ENCODE measurements around the gene PTPRK. TPM values are rescaled to one million over a fixed set of nuclear protein-coding genes. Genes with fewer than 3 reads are reported as not detected.

PTPRK gene
- total and polyA plus RNA-seq, 4 donors: 12.1 to 61.2 (median 29.1) TPM

GRCh38 chr6:128370072-128370471 is 150.3 kb downstream of the PTPRK start:
- no peak for DNase-seq (ENCODE audit: low spot score)
- WGBS: 68% methylated on average over 2 of the region's 2 CpGs
- H3K27ac ChIP-seq (ENCODE audit: low read depth in 1 of 2, low read length in 2 of 2): no peak overlapping the region
- TF ChIP-seq JUND (IDR thresholded peaks at IDR 0.05): peak; percentile 92 to 93
- TF ChIP-seq ATF3 (IDR thresholded peaks at IDR 0.05): peak; percentile 59
- peak; percentile 13 for TF ChIP-seq CTCF (IDR thresholded peaks at IDR 0.05; ENCODE audit: low read depth, low read length, missing input control)
- TF ChIP-seq MAX (IDR thresholded peaks at IDR 0.05): no peak
- no peak for TF ChIP-seq HNF4G (IDR thresholded peaks at IDR 0.05)
- no peak overlapping the region for H3K4me3 ChIP-seq (ENCODE audit: low read depth in 1 of 3, low read length in 3 of 3)
- H3K9ac ChIP-seq (ENCODE audit: low read depth in 1 of 2, low read length in 2 of 2): no peak overlapping the region
- H3K36me3 ChIP-seq (ENCODE audit: control insufficient read depth in 4 of 4, insufficient read depth in 3 of 4, low read depth in 1 of 4, low read length in 3 of 4): peaks cover 0 to 1% (median 0%) of the 10 kb centered on the region in 4 donors
- H3K9me3 ChIP-seq (ENCODE audit: control insufficient read depth in 4 of 4, low read length in 3 of 4): no peaks in the 10 kb centered on the region
- H3K4me1 ChIP-seq (ENCODE audit: control insufficient read depth in 4 of 4, insufficient read depth in 4 of 4, low read length in 3 of 4): peaks cover 1 to 40% (median 9%) of the 10 kb centered on the region in 4 donors
- H3K27me3 ChIP-seq (ENCODE audit: control insufficient read depth in 4 of 4, insufficient read depth in 4 of 4, low read length in 3 of 4): no peaks in the 10 kb centered on the region

- Histone ChIP-seq H3K9ac (ENCODE audit: low read depth in 1 of 2, low read length in 2 of 2) (no peak overlapping the region), H3K36me3 (ENCODE audit: control insufficient read depth in 4 of 4, insufficient read depth in 3 of 4, low read depth in 1 of 4, low read length in 3 of 4) (no peaks in the 10 kb centered on the region), H3K27me3 (ENCODE audit: control insufficient read depth in 4 of 4, insufficient read depth in 4 of 4, low read length in 3 of 4) (no peaks in the 10 kb centered on the region), H3K9me3 (ENCODE audit: control insufficient read depth in 4 of 4, low read length in 3 of 4) (no peaks in the 10 kb centered on the region), H3K4me3 (ENCODE audit: low read depth in 1 of 3, low read length in 3 of 3) (no peak overlapping the region), H3K4me1 (ENCODE audit: control insufficient read depth in 4 of 4, insufficient read depth in 4 of 4, low read length in 3 of 4) (peaks cover 0 to 43% (median 11%) of the 10 kb centered on the region in 4 donors), H3K27ac (ENCODE audit: low read depth in 1 of 2, low read length in 2 of 2) (no peak overlapping the region)
- 62% methylated on average over 3 of the region's 3 CpGs for WGBS
- TF ChIP-seq HNF4A (conservative IDR thresholded peaks at IDR 0.05) (peak in 1 of 2 donors; percentile 9), GABPA (IDR thresholded peaks at IDR 0.05 in 1 of 2, conservative IDR thresholded peaks at IDR 0.05 in 1 of 2) (no peak)
- DNase-seq (ENCODE audit: low spot score): no peak
Observed at GRCh38 chr6:128368213-128368944, 152.0 kb downstream of the PTPRK start.

GRCh38 chr6:128367437-128367836 is 153.0 kb downstream of the PTPRK start:
- Histone ChIP-seq H3K36me3 (ENCODE audit: control insufficient read depth in 4 of 4, insufficient read depth in 3 of 4, low read depth in 1 of 4, low read length in 3 of 4) (no peaks in the 10 kb centered on the region), H3K27ac (ENCODE audit: low read depth in 1 of 2, low read length in 2 of 2) (no peak overlapping the region), H3K4me3 (ENCODE audit: low read depth in 1 of 3, low read length in 3 of 3) (no peak overlapping the region), H3K9me3 (ENCODE audit: control insufficient read depth in 4 of 4, low read length in 3 of 4) (no peaks in the 10 kb centered on the region), H3K4me1 (ENCODE audit: control insufficient read depth in 4 of 4, insufficient read depth in 4 of 4, low read length in 3 of 4) (peaks cover 0 to 40% (median 11%) of the 10 kb centered on the region in 4 donors), H3K27me3 (ENCODE audit: control insufficient read depth in 4 of 4, insufficient read depth in 4 of 4, low read length in 3 of 4) (no peaks in the 10 kb centered on the region), H3K9ac (ENCODE audit: low read depth in 1 of 2, low read length in 2 of 2) (no peak overlapping the region)
- no peak for DNase-seq (ENCODE audit: low spot score)
- 61% methylated on average over 4 of the region's 4 CpGs for WGBS
- TF ChIP-seq FOXA2 (IDR thresholded peaks at IDR 0.05) (no peak), NR2F2 (IDR thresholded peaks at IDR 0.05) (peak; percentile 47)

GRCh38 chr6:128365520-128366160 is 154.8 kb downstream of the PTPRK start:
- Histone ChIP-seq H3K9ac (ENCODE audit: low read depth in 1 of 2, low read length in 2 of 2) (peak overlapping the region in 1 of 2 donors; percentile 38), H3K27ac (ENCODE audit: low read depth in 1 of 2, low read length in 2 of 2) (peak overlapping the region; percentile 34 to 62), H3K27me3 (ENCODE audit: control insufficient read depth in 4 of 4, insufficient read depth in 4 of 4, low read length in 3 of 4) (no peaks in the 10 kb centered on the region), H3K9me3 (ENCODE audit: control insufficient read depth in 4 of 4, low read length in 3 of 4) (no peaks in the 10 kb centered on the region), H3K4me3 (ENCODE audit: low read depth in 1 of 3, low read length in 3 of 3) (no peak overlapping the region), H3K36me3 (ENCODE audit: control insufficient read depth in 4 of 4, insufficient read depth in 3 of 4, low read depth in 1 of 4, low read length in 3 of 4) (no peaks in the 10 kb centered on the region), H3K4me1 (ENCODE audit: control insufficient read depth in 4 of 4, insufficient read depth in 4 of 4, low read length in 3 of 4) (peaks cover 0 to 40% (median 11%) of the 10 kb centered on the region in 4 donors)
- DNase-seq (ENCODE audit: low spot score): no peak
- 44% methylated on average over 3 of the region's 3 CpGs for WGBS
- TF ChIP-seq NR2F2 (IDR thresholded peaks at IDR 0.05): no peak
- peak; percentile 73 to 74 for TF ChIP-seq RXRA (IDR thresholded peaks at IDR 0.05)
- peak; percentile 30 to 39 for TF ChIP-seq RAD21 (IDR thresholded peaks at IDR 0.05)
- no peak for TF ChIP-seq EGR1 (IDR thresholded peaks at IDR 0.05; ENCODE audit: low read depth in 2 of 2)
- peak; percentile 62 for TF ChIP-seq YY1 (IDR thresholded peaks at IDR 0.05)
- TF ChIP-seq ZBTB33 (IDR thresholded peaks at IDR 0.05): no peak
- TF ChIP-seq FOXA1 (IDR thresholded peaks at IDR 0.05): no peak
- no peak for TF ChIP-seq SP1 (IDR thresholded peaks at IDR 0.05)
- TF ChIP-seq JUND (IDR thresholded peaks at IDR 0.05): peak in 1 of 2 donors; percentile 42
- TF ChIP-seq HNF4A (conservative IDR thresholded peaks at IDR 0.05): peak; percentile 70 to 74
- TF ChIP-seq MAX (IDR thresholded peaks at IDR 0.05): peak; percentile 37

Data from liver (tissue), 9 donors.